Lung microvascular endothelial cell (primary cell): ENCODE results near the gene SCFD2. TPM values are rescaled to one million over a fixed set of nuclear protein-coding genes. Genes with fewer than 3 reads are reported as not detected.
"Not testable (repeated sequence)": the region's sequence is repeated elsewhere in the genome, so short reads cannot be mapped to it uniquely, and the experiment has no call there.

Source experiments
- DNase-seq, 2 donors: peaks; one replicate each; pipeline versions ENCODE4 v3.0.0 to v3.0.0-alpha.2; 2010; ENCODE audit warnings: low read depth in 2 of 2
- total RNA-seq: library from RNA; depleted of rRNA; stranded (reverse); fragments of >200 nt; gene quantifications from 2 replicates; pipeline ENCODE4 v1.2.1, GENCODE V29; 2014

The SCFD2 gene
- total RNA-seq, 1 donor from 2014 or later, result 11.3 TPM

GRCh38 chr4:52992551-52992950, 373.3 kb downstream of the SCFD2 start:
- DNase-seq, result not testable (repeated sequence)

- DNase-seq, result no peak
Observed at GRCh38 chr4:52991472-52991871, 374.4 kb downstream of the SCFD2 start.

- no peak for DNase-seq
Observed at GRCh38 chr4:52990706-52991105, 375.2 kb downstream of the SCFD2 start.

GRCh38 chr4:52989865-52990264, 376.0 kb downstream of the SCFD2 start:
- no peak for DNase-seq

GRCh38 chr4:52987392-52988056, 378.3 kb downstream of the SCFD2 start:
- DNase-seq, result no peak

- DNase-seq, result no peak
Observed at GRCh38 chr4:52984462-52984881, 381.4 kb downstream of the SCFD2 start.

GRCh38 chr4:52983563-52984303, 382.1 kb downstream of the SCFD2 start:
- peak; percentile 67 to 79 for DNase-seq

GRCh38 chr4:52982946-52983340, 382.9 kb downstream of the SCFD2 start:
- DNase-seq, result no peak

GRCh38 chr4:52982255-52982945, 383.5 kb downstream of the SCFD2 start:
- DNase-seq, result peak; percentile 68 to 72

GRCh38 chr4:52979821-52980590, 385.9 kb downstream of the SCFD2 start:
- DNase-seq, result no peak

- DNase-seq, result no peak
Observed at GRCh38 chr4:52979020-52979419, 386.8 kb downstream of the SCFD2 start.

GRCh38 chr4:52977252-52977651, 388.6 kb downstream of the SCFD2 start:
- no peak for DNase-seq

- no peak for DNase-seq
Observed at GRCh38 chr4:52976523-52977230, 389.2 kb downstream of the SCFD2 start.

GRCh38 chr4:52968691-52969090, 397.2 kb downstream of the SCFD2 start:
- DNase-seq, result no peak

- no peak for DNase-seq
Observed at GRCh38 chr4:52968241-52968640, 397.6 kb downstream of the SCFD2 start.

- no peak for DNase-seq
Observed at GRCh38 chr4:52966781-52967180, 399.1 kb downstream of the SCFD2 start.

GRCh38 chr4:52966172-52966571, 399.7 kb downstream of the SCFD2 start:
- DNase-seq, result no peak

- no peak for DNase-seq
Observed at GRCh38 chr4:52964561-52965101, 401.2 kb downstream of the SCFD2 start.

- no peak for DNase-seq
Observed at GRCh38 chr4:52964011-52964410, 401.9 kb downstream of the SCFD2 start.

GRCh38 chr4:52962721-52963120, 403.1 kb downstream of the SCFD2 start:
- DNase-seq, result no peak
